GM12878 (cell line): Measurements from ENCODE around the gene ZNF691. TPM values are rescaled to one million over a fixed set of nuclear protein-coding genes. Genes with fewer than 3 reads are reported as not detected.

Experiments used
- ATAC-seq: fragments of 200-7000 bp; cut with Tn5 transposase; 3 replicates; pipeline ENCODE4 v1.9.1; 2020; ENCODE audit warnings: mild to moderate bottlenecking, moderate library complexity
- BruUV-seq: library from RNA; stranded (reverse); fragments of 400-500 nt; replicated peaks from 2 replicates; lab custom pipeline; 2021; lab: Mats Ljungman, UMichigan
- CTCF ChIA-PET: fragments of 300-600 bp; sonication (Branson Sonifier 250); formaldehyde crosslinking; extraction: SDS; loops from one replicate; lab custom pipeline; 2021; ENCODE audit warnings: inconsistent platforms; lab: Yijun Ruan, JAX
- POLR2A ChIA-PET: fragments of 350-600 bp; formaldehyde crosslinking; extraction: SDS; loops from one replicate; lab custom pipeline; 2021; ENCODE audit warnings: inconsistent platforms; lab: Charles Lee
- RAD21 ChIA-PET: fragments of 300-600 bp; sonication (Branson Sonifier 250); formaldehyde crosslinking; loops from one replicate; lab custom pipeline; 2023; ENCODE audit warnings: antibody characterized with exemption; ENCODE audit not compliant: unreplicated experiment; lab: Charles Lee
- SMC1A ChIA-PET: fragments of 300-600 bp; sonication (Branson Sonifier 250); formaldehyde crosslinking; loops from one replicate; lab custom pipeline; 2023; ENCODE audit not compliant: unreplicated experiment, uncharacterized antibody; lab: Charles Lee
- DNase-seq: peaks from one replicate; pipeline ENCODE4 v3.0.0-alpha.2; 2011; ENCODE audit warnings: low read depth, low spot score
- FAIRE-seq: peaks from 3 replicates; lab custom pipeline; 2011; peaks lifted over from hg19 to GRCh38; lab: Jason Lieb, UNC
- H2AFZ ChIP-seq: 2 replicates; pipeline ENCODE4 v1.6.0; 2011; ENCODE audit warnings: low read depth, low read length, control low read depth; ENCODE audit not compliant: control insufficient read depth
- H3K27ac ChIP-seq: 2 replicates; pipeline ENCODE4 v1.5.1; 2011; ENCODE audit warnings: control low read depth; ENCODE audit not compliant: control insufficient read depth, insufficient read depth
- H3K27me3 ChIP-seq, 2 experiments: replicated peaks in 1 of 2; 2 replicates each; pipeline versions ENCODE4 v1.6.0 to v1.6.1; 2011; ENCODE audit warnings: low read length in 1 of 2; ENCODE audit not compliant: control insufficient read depth in 2 of 2, insufficient read depth in 2 of 2
- H3K36me3 ChIP-seq, 2 experiments: 2 replicates each; pipeline ENCODE4 v1.5.1; 2011; ENCODE audit warnings: low read length in 1 of 2; ENCODE audit not compliant: control insufficient read depth in 2 of 2, insufficient read depth in 2 of 2
- H3K4me1 ChIP-seq: 2 replicates; pipeline ENCODE4 v1.6.1; 2011; ENCODE audit warnings: mild to moderate bottlenecking, low read length, moderate library complexity, mixed read lengths; ENCODE audit not compliant: control insufficient read depth, insufficient read depth
- H3K4me2 ChIP-seq: 2 replicates; pipeline ENCODE4 v1.6.0; 2011; ENCODE audit warnings: control low read depth; ENCODE audit not compliant: control insufficient read depth, insufficient read depth
- H3K4me3 ChIP-seq: fragments of 200-600 bp; sonication (generic); 2 replicates; pipeline ENCODE4 v1.5.1; 2016
- H3K79me2 ChIP-seq: 2 replicates; pipeline ENCODE4 v1.6.0; 2011; ENCODE audit warnings: low read length; ENCODE audit not compliant: control insufficient read depth, insufficient read depth
- H3K9ac ChIP-seq: 2 replicates; pipeline ENCODE4 v1.8.0; 2011; ENCODE audit warnings: low read length, control low read depth, mixed read lengths; ENCODE audit not compliant: control insufficient read depth, insufficient read depth
- H3K9me3 ChIP-seq: replicated peaks from 3 replicates; pipeline ENCODE4 v1.5.1; 2011; ENCODE audit warnings: mild to moderate bottlenecking, low read length; ENCODE audit not compliant: control insufficient read depth, insufficient read depth
- H4K20me1 ChIP-seq: 2 replicates; pipeline ENCODE4 v1.6.0; 2011; ENCODE audit not compliant: control insufficient read depth, insufficient read depth
- CHD2 ChIP-seq: IDR thresholded peaks from 2 replicates; pipeline ENCODE4 v1.6.1; 2011; ENCODE audit warnings: low read depth, low read length, improper control_type of control experiment, borderline replicate concordance
- E4F1 ChIP-seq: fragments of 450-650 bp; IDR thresholded peaks from 2 replicates; pipeline ENCODE4 v1.6.1; 2018; ENCODE audit warnings: borderline replicate concordance, mild to moderate bottlenecking; ENCODE audit not compliant: partially characterized antibody
- EP300 ChIP-seq, 2 experiments: fragments of 150-350 bp in 1 of 2; IDR thresholded peaks; 2 replicates each; pipeline ENCODE4 v1.6.1; 2011 to 2012; ENCODE audit warnings: low read depth in 2 of 2, low read length in 2 of 2, borderline replicate concordance in 1 of 2, improper control_type of control experiment in 1 of 2, inconsistent platforms in 1 of 2; ENCODE audit not compliant: control insufficient read depth in 1 of 2
- FOXM1 ChIP-seq: IDR thresholded peaks from 2 replicates; pipeline ENCODE4 v1.6.1; 2012; ENCODE audit warnings: low read depth, mild to moderate bottlenecking, inconsistent platforms, low read length, moderate library complexity
- GATAD2B ChIP-seq: fragments of 450-650 bp; conservative IDR thresholded peaks from 2 replicates; pipeline ENCODE4 v1.6.1; 2017; ENCODE audit warnings: low read depth, mild to moderate bottlenecking, moderate library complexity
- JUNB ChIP-seq: IDR thresholded peaks from 2 replicates; pipeline ENCODE4 v1.6.1; 2016; ENCODE audit warnings: antibody characterized with exemption, mild to moderate bottlenecking
- PAX5 ChIP-seq: IDR thresholded peaks from 2 replicates; pipeline ENCODE4 v1.6.1; 2011; ENCODE audit warnings: low read depth, low read length, borderline replicate concordance
- PBX3 ChIP-seq: IDR thresholded peaks from 2 replicates; pipeline ENCODE4 v1.6.1; 2011; ENCODE audit warnings: mild to moderate bottlenecking, low read depth, low read length, moderate library complexity; ENCODE audit not compliant: insufficient replicate concordance
- RAD51 ChIP-seq: fragments of 450-650 bp; IDR thresholded peaks from 2 replicates; pipeline ENCODE4 v1.6.1; 2016; ENCODE audit warnings: moderate library complexity, mild to moderate bottlenecking, inconsistent platforms
- SMARCA5 ChIP-seq: fragments of 450-650 bp; IDR thresholded peaks from 2 replicates; pipeline ENCODE4 v1.6.1; 2017; ENCODE audit warnings: mild to moderate bottlenecking
- SREBF1 ChIP-seq: IDR thresholded peaks from 2 replicates; pipeline ENCODE4 v1.6.1; 2012; ENCODE audit warnings: mild to moderate bottlenecking, low read length
- TCF7 ChIP-seq: IDR thresholded peaks from 2 replicates; pipeline ENCODE4 v1.6.1; 2014; ENCODE audit warnings: antibody characterized with exemption, borderline replicate concordance
- ZNF217 ChIP-seq: fragments of 450-650 bp; IDR thresholded peaks from 2 replicates; pipeline ENCODE4 v1.6.1; 2017; ENCODE audit warnings: antibody characterized with exemption, mild to moderate bottlenecking
- ZSCAN29 ChIP-seq: fragments of 450-650 bp; IDR thresholded peaks from 2 replicates; pipeline ENCODE4 v1.6.1; 2017; ENCODE audit warnings: mild to moderate bottlenecking, moderate library complexity
- WGBS: methylation state at CpG from one replicate; pipeline ENCODE4 v1.1.6; 2016; ENCODE audit warnings: low lambda C conversion rate; ENCODE audit not compliant: insufficient replicate concordance, insufficient coverage; ENCODE audit errors: missing lambda C conversion rate; 5-methylcytosine and 5-hydroxymethylcytosine counted together
- in situ Hi-C: fragments of 300-500 bp; cut with MboI; formaldehyde crosslinking; loops from 9 replicates; pipeline ENCODE4 v1.14.3; 2018; ENCODE audit warnings: mixed read lengths
- intact Hi-C: fragments of 100-400 bp; cut with micrococcal nuclease; formaldehyde crosslinking; loops from one replicate; pipeline ENCODE4 v1.14.2; 2022; ENCODE audit not compliant: unreplicated experiment
- polyA plus RNA-seq, 11 experiments: library from polyadenylated mRNA; depleted of rRNA in 4 of 11; unstranded in 6 of 11; stranded (reverse) in 5 of 11; fragments of >200 nt; fragmentation: Nextera tagmentation in 4 of 11; fragmentation: Illumina TruSeq in 1 of 11; extraction: Ambion mirVana in 4 of 11; extraction: Trizol in 1 of 11; gene quantifications; 1 replicate in 1 of 11; 2 replicates in 10 of 11; pipeline versions ENCODE4 v1.2.1 to v1.2.3, GENCODE V29; 2011 to 2016; ENCODE audit warnings: inconsistent platforms in 2 of 11, missing spikeins in 2 of 11, low read depth in 1 of 11
- total RNA-seq, 4 experiments: library from RNA; depleted of rRNA in 3 of 4; stranded (reverse); fragments of >200 nt in 3 of 4; fragmentation: Illumina TruSeq in 1 of 4; extraction: Trizol in 1 of 4; gene quantifications; 2 replicates each; pipeline versions ENCODE4 v1.2.1 to v1.2.3, GENCODE V29; 2013 to 2021
- TF ChIP-seq, protein P1 (sequence below): IDR thresholded peaks from 2 replicates; pipeline ENCODE4 v1.6.1; 2012; ENCODE audit warnings: low read length, inconsistent platforms
- TF ChIP-seq, protein P2 (sequence below): IDR thresholded peaks from 2 replicates; pipeline ENCODE4 v1.6.1; 2011; ENCODE audit warnings: low read depth, mild to moderate bottlenecking, low read length, moderate library complexity, borderline replicate concordance; ENCODE audit errors: extremely low read depth

The ZNF691 gene
- total and polyA plus RNA-seq, 10 of the 15 experiments (the other 5 are each of a cell fraction or from before 2014, with no cell fraction given): 8.5 to 16.2 (median 12.2) TPM

- no peak for TF ChIP-seq E4F1
These were observed 24.7 kb upstream of the ZNF691 start (continued) for GRCh38 chr1:42821690-42822089.

GRCh38 chr1:42822800-42823392 is 23.5 kb upstream of the ZNF691 start:
- ChIA-PET SMC1A (interaction anchor here (1.0 to 2.8 kb wide), 3 partner anchors 15 to 26 kb away, joined by 3 to 13 read pairs (median 3); partner anchors contain the start of gene ZNF691), POLR2A (interaction anchor here (1.0 to 1.9 kb wide), 2 partner anchors 24 to 25 kb away, joined by 4 to 5 read pairs; partner anchors contain the start of gene ZNF691)
- FAIRE-seq: no peak

More at GRCh38 chr1:42822800-42823392, 23.5 kb upstream of the ZNF691 start:
- Histone ChIP-seq H3K9ac (no peak overlapping the region), H3K36me3 (no peaks in the 10 kb centered on the region), H3K4me3 (no peak overlapping the region), H3K27me3 (no peaks in the 10 kb centered on the region), H2AFZ (no peak overlapping the region), H3K4me2 (no peak overlapping the region), H3K79me2 (no peaks in the 10 kb centered on the region), H4K20me1 (no peaks in the 10 kb centered on the region), H3K27ac (no peak overlapping the region), H3K4me1 (no peaks in the 10 kb centered on the region), H3K9me3 (no peaks in the 10 kb centered on the region)
- no TSS peak for BruUV-seq
- ChIA-PET RAD21 (no interaction called here), CTCF (interaction anchor here (1.1 to 2.4 kb wide), 2 partner anchors 23 to 251 kb away, joined by 4 to 7 read pairs; no protein-coding TSS in a partner anchor)
- in situ Hi-C loops (no loop called here), intact Hi-C loops (no loop called here)
- TF ChIP-seq RAD51 (no peak), FOXM1 (no peak), CHD2 (no peak), SMARCA5 (no peak), GATAD2B (no peak), JUNB (no peak), SREBF1 (no peak), ZNF217 (no peak), TCF7 (no peak), PAX5 (no peak), ZSCAN29 (no peak), EP300 (IDR thresholded peaks at IDR 0.05; ENCODE audit: borderline replicate concordance in 1 of 2, control insufficient read depth in 1 of 2, low read depth in 2 of 2, low read length in 2 of 2) (no peak), PBX3 (no peak)
- TF ChIP-seq, protein P1, sequence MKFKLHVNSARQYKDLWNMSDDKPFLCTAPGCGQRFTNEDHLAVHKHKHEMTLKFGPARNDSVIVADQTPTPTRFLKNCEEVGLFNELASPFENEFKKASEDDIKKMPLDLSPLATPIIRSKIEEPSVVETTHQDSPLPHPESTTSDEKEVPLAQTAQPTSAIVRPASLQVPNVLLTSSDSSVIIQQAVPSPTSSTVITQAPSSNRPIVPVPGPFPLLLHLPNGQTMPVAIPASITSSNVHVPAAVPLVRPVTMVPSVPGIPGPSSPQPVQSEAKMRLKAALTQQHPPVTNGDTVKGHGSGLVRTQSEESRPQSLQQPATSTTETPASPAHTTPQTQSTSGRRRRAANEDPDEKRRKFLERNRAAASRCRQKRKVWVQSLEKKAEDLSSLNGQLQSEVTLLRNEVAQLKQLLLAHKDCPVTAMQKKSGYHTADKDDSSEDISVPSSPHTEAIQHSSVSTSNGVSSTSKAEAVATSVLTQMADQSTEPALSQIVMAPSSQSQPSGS: no peak
- TF ChIP-seq, protein P2, sequence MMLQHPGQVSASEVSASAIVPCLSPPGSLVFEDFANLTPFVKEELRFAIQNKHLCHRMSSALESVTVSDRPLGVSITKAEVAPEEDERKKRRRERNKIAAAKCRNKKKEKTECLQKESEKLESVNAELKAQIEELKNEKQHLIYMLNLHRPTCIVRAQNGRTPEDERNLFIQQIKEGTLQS: no peak
- whole genome bisulfite sequencing: 100% methylated on average over 2 of the region's 2 CpGs
- DNase-seq (no peak), ATAC-seq (no peak)
